Hepatocyte (in vitro differentiated cells): Measurements from ENCODE around the gene DYNLT5. TPM values are rescaled to one million over a fixed set of nuclear protein-coding genes. Genes with fewer than 3 reads are reported as not detected.

Experiments used
- DNase-seq: peaks from one replicate; pipeline ENCODE4 v3.0.0-alpha.2; 2016; ENCODE audit warnings: low spot score
- H2AFZ ChIP-seq: fragments of 200-600 bp; sonication (generic); 2 replicates; pipeline ENCODE4 v1.6.0; 2016; ENCODE audit warnings: antibody characterized with exemption, mild to moderate bottlenecking
- H3K27ac ChIP-seq: fragments of 200-600 bp; sonication (generic); 2 replicates; pipeline ENCODE4 v1.5.1; 2016; ENCODE audit warnings: mild to moderate bottlenecking
- H3K27me3 ChIP-seq: fragments of 200-600 bp; sonication (generic); 2 replicates; pipeline ENCODE4 v1.6.1; 2016
- H3K36me3 ChIP-seq: fragments of 200-600 bp; sonication (generic); replicated peaks from 2 replicates; pipeline ENCODE4 v1.5.1; 2016; ENCODE audit warnings: low read depth; ENCODE audit not compliant: insufficient read depth
- H3K4me1 ChIP-seq: fragments of 200-600 bp; sonication (generic); 2 replicates; pipeline ENCODE4 v1.5.1; 2016; ENCODE audit warnings: mild to moderate bottlenecking, moderate library complexity; ENCODE audit not compliant: insufficient read depth
- H3K4me2 ChIP-seq: fragments of 200-600 bp; sonication (generic); 2 replicates; pipeline ENCODE4 v1.6.0; 2016
- H3K4me3 ChIP-seq: fragments of 200-600 bp; sonication (generic); 2 replicates; pipeline ENCODE4 v1.5.1; 2016; ENCODE audit warnings: mild to moderate bottlenecking
- H3K79me2 ChIP-seq: fragments of 200-600 bp; sonication (generic); 2 replicates; pipeline ENCODE4 v1.6.0; 2017; ENCODE audit warnings: mild to moderate bottlenecking
- H3K9me2 ChIP-seq: fragments of 200-600 bp; sonication (generic); replicated peaks from 2 replicates; pipeline ENCODE4 v1.6.0; 2017; ENCODE audit warnings: mild to moderate bottlenecking; ENCODE audit not compliant: insufficient read depth
- H3K9me3 ChIP-seq: fragments of 200-600 bp; sonication (generic); 2 replicates; pipeline ENCODE4 v1.5.1; 2016; ENCODE audit warnings: low read depth, mild to moderate bottlenecking
- H4K20me1 ChIP-seq: fragments of 200-600 bp; sonication (generic); 2 replicates; pipeline ENCODE4 v1.6.0; 2016; ENCODE audit warnings: mild to moderate bottlenecking; ENCODE audit not compliant: insufficient read depth, poor library complexity, severe bottlenecking
- CTCF ChIP-seq: fragments of 200-600 bp; sonication (generic); IDR thresholded peaks from 2 replicates; pipeline ENCODE4 v1.5.1; 2016; ENCODE audit warnings: antibody characterized with exemption, mild to moderate bottlenecking; ENCODE audit not compliant: poor library complexity
- EZH2 ChIP-seq: fragments of 200-600 bp; sonication (generic); IDR thresholded peaks from 2 replicates; pipeline ENCODE4 v1.6.1; 2016; ENCODE audit warnings: antibody characterized with exemption, mild to moderate bottlenecking, borderline replicate concordance
- EZH2phosphoT487 ChIP-seq: fragments of 200-600 bp; sonication (generic); IDR thresholded peaks from one replicate; pipeline ENCODE4 v1.6.1; 2018; ENCODE audit warnings: antibody characterized with exemption, mild to moderate bottlenecking, low read depth, moderate library complexity; ENCODE audit not compliant: unreplicated experiment, severe bottlenecking
- WGBS: methylation state at CpG from one replicate; pipeline ENCODE4 v1.1.6; 2016; ENCODE audit warnings: low lambda C conversion rate; ENCODE audit errors: missing lambda C conversion rate; 5-methylcytosine and 5-hydroxymethylcytosine counted together
- polyA plus RNA-seq: library from polyadenylated mRNA; unstranded; fragments of >200 nt; fragmentation: Nextera tagmentation; extraction: Ambion mirVana; gene quantifications from 2 replicates; pipeline ENCODE4 v1.2.1, GENCODE V29; 2016
- total RNA-seq: library from RNA; depleted of rRNA; stranded (reverse); fragments of >200 nt; gene quantifications from 2 replicates; pipeline ENCODE4 v1.2.3, GENCODE V29; 2014

The DYNLT5 gene
- total and polyA plus RNA-seq, 2 experiments from 2014 or later = 0.10 to 0.13 TPM

- no peaks in the 10 kb centered on the region for H3K9me2 ChIP-seq
- no peaks in the 10 kb centered on the region for H3K36me3 ChIP-seq
- 91% methylated on average over 7 of the region's 7 CpGs for WGBS
- H4K20me1 ChIP-seq = no peaks in the 10 kb centered on the region
- no peaks in the 10 kb centered on the region for H3K4me1 ChIP-seq
- no peaks in the 10 kb centered on the region for H3K27me3 ChIP-seq
- H2AFZ ChIP-seq = no peak overlapping the region
- H3K9me3 ChIP-seq = no peaks in the 10 kb centered on the region
- H3K27ac ChIP-seq = no peak overlapping the region
- H3K4me3 ChIP-seq = no peak overlapping the region
- H3K4me2 ChIP-seq = no peak overlapping the region
- H3K79me2 ChIP-seq = no peaks in the 10 kb centered on the region
- no peak for DNase-seq
- no peak for TF ChIP-seq EZH2phosphoT487
- no peak for TF ChIP-seq EZH2
- TF ChIP-seq CTCF = no peak
Measured at GRCh38 chr1:66769512-66770229, 17.4 kb downstream of the DYNLT5 start.

GRCh38 chr1:66770240-66770639, 18.0 kb downstream of the DYNLT5 start:
- Histone ChIP-seq H3K36me3 (no peaks in the 10 kb centered on the region), H3K9me2 (no peaks in the 10 kb centered on the region), H4K20me1 (no peaks in the 10 kb centered on the region), H2AFZ (no peak overlapping the region), H3K4me3 (no peak overlapping the region), H3K4me1 (no peaks in the 10 kb centered on the region), H3K4me2 (no peak overlapping the region), H3K27ac (no peak overlapping the region), H3K9me3 (no peaks in the 10 kb centered on the region), H3K27me3 (no peaks in the 10 kb centered on the region), H3K79me2 (no peaks in the 10 kb centered on the region)
- DNase-seq = no peak
- TF ChIP-seq CTCF = no peak
- TF ChIP-seq EZH2 = no peak
- TF ChIP-seq EZH2phosphoT487 = no peak
- 93% methylated on average over 2 of the region's 2 CpGs for WGBS

- Histone ChIP-seq H3K27me3 (no peaks in the 10 kb centered on the region), H4K20me1 (no peaks in the 10 kb centered on the region), H3K4me2 (no peak overlapping the region), H3K27ac (no peak overlapping the region), H3K9me3 (no peaks in the 10 kb centered on the region), H2AFZ (no peak overlapping the region), H3K4me1 (no peaks in the 10 kb centered on the region), H3K79me2 (no peaks in the 10 kb centered on the region), H3K36me3 (no peaks in the 10 kb centered on the region), H3K4me3 (no peak overlapping the region), H3K9me2 (no peaks in the 10 kb centered on the region)
- DNase-seq = no peak
- WGBS = 72% methylated on average over 4 of the region's 4 CpGs
- TF ChIP-seq EZH2phosphoT487 (no peak), CTCF (no peak), EZH2 (no peak)
Measured at GRCh38 chr1:66770694-66771093, 18.4 kb downstream of the DYNLT5 start.
